Activated CD8-positive, alpha-beta memory T cell treated with anti-CD3 and anti-CD28 coated beads for 48 hours (primary cell): Measurements from ENCODE around the gene GCNT3.
"Not testable (repeated sequence)": the region's sequence is repeated elsewhere in the genome, so short reads cannot be mapped to it uniquely, and the experiment has no call there.

Experiments
- DNase-seq, 3 experiments: peaks; one replicate each; pipeline ENCODE4 v3.0.0-alpha.2; 2020; ENCODE audit warnings: low read depth in 2 of 3, low spot score in 2 of 3

GCNT3 gene

DNA sequence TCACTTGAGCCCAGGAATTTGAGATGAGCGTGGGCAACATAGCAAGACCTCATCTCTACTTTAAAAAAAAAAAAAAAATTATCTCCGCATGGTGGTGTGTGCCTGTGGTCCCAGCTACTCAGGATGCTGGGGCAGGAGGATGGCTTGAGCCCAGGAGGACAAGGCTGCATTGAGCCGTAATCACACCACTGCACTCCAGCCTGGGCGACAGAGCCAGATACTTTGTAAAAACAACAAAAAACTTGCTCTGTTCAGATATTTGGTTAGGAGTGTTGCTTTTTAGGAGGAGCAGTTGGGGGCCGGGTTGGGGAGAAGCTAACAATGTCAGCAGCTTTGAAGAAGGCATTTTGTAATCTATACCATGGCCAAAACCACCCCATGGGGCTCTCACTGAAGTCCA lies 4.1 kb downstream of the GCNT3 start:
- DNase-seq = no peak

GRCh38 chr15:59616379-59616778 lies 4.8 kb downstream of the GCNT3 start:
- no peak for DNase-seq

- no peak for DNase-seq
Observed at GRCh38 chr15:59618406-59618805, 6.8 kb downstream of the GCNT3 start.

- DNase-seq = peak; percentile 10 to 24 (median 11)
Observed at GRCh38 chr15:59622289-59622688, 10.7 kb downstream of the GCNT3 start.

GRCh38 chr15:59632714-59633113 lies 21.1 kb downstream of the GCNT3 start:
- DNase-seq = no peak

DNA sequence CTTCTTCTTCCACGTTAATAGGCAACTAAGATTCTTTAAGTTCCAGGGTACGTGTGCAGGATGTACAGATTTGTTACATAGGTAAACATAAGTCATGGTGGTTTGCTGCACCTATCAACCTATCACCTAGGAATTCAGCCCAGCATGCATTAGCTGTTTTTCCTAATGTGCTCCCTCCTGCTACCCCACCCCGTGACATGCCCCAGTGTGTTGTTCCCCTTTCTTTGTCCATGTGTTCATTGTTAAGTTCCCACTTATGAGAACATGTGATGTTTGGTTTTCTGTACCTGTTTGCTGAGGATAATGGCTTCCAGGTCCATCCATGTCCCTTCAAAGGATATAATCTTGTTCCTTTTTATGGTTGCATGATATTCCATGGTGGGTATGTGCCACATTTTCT lies 24.6 kb downstream of the GCNT3 start:
- DNase-seq = no peak

DNA sequence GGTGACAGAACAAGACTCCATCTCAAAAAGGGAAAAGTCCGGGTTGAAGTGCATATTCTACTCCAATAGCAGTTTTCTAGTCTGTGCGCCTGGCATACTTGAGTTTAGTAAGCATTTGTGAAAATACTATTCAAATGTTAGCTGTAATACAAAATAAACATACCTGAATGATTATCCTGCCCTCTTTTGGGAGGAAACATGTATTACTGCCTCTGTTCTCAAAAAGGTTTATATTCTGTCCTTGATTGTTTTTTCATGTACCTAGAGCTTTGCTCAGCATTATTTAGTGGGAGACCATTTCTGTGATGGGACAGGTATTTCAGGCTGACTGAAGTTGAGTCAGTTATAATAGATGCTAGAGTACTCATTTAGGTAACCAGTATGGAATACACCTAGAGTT lies 25.9 kb downstream of the GCNT3 start:
- DNase-seq = not testable (repeated sequence)

DNA sequence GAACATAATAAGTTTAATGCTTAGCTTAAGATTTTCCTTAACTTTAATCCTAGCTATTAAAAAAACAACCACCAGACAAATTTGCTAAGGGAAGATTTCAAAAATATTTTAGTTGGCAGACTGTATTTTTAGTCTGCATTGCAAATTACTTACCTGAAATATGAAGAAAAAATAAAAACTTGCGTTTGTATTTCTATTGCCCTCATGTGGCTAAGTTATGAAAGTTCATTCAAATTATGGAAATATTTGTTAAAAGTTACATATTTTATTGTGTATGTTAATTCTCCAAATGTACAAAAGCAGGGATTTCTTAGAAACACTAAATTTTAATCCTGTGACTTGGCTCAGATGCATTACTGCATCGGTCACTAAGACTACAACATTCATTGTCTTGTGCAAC lies 30.8 kb downstream of the GCNT3 start:
- no peak for DNase-seq

DNA sequence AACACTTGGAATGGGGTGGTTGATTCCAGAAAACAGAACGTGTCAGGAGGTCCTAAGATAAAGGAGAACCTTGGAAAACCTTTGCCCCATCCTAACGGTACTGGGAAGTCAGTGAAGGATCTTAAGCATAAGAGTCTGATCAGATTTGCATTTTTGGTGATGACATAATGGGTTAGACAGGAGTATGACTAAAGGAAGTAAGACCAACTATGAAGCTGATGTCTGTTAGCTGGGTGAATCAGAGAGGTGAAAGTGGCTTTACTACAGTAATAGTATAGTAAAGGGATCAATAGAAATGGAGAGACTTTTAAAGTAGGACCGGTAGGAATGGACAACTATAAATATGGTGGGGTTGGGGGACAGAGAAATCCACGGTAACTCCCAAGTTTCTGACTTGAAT lies 33.2 kb downstream of the GCNT3 start:
- no peak for DNase-seq

GRCh38 chr15:59645812-59646211 lies 34.2 kb downstream of the GCNT3 start:
- DNase-seq = not testable (repeated sequence)

DNA sequence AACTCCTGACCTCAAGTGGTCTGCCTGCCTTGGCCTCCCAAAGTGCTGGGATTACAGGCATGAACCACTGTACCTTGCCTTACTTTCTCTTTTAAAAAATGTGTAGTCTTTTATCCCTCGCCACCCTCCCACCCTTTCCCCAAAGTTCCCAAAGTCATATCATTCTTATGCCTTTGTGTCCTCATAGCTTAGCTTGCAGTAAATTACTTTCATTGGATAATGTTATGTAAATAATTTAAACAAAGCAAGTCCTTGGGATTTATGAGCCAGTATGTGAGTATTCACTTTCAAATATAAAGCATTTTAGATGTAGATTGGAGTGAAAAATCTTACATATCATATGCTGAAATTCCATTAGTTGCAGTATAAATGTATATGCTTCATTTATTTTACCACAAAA lies 34.7 kb downstream of the GCNT3 start:
- no peak for DNase-seq

GRCh38 chr15:59647085-59647484 lies 35.5 kb downstream of the GCNT3 start:
- no peak for DNase-seq

GRCh38 chr15:59649603-59650002 lies 38.0 kb downstream of the GCNT3 start:
- DNase-seq = no peak

DNA sequence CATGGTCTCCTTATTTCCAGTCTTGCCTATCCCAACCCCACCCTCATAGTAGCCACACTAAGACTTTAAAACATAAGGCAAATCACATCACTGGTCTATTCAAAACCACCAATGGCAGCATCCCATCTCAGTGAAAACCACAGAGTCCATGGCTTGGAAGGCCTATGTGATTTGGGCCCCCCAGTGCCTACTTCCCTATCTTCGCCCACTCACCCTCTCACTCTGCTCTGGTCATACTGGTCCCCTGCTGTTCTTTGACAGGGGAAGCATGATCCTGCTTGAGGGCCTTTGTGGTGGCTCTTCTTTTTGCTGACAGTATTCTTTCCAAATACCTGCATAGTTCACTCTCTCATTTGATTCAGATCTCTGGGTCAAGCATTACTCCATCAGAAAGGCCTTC lies 42.5 kb downstream of the GCNT3 start:
- DNase-seq = no peak

DNA sequence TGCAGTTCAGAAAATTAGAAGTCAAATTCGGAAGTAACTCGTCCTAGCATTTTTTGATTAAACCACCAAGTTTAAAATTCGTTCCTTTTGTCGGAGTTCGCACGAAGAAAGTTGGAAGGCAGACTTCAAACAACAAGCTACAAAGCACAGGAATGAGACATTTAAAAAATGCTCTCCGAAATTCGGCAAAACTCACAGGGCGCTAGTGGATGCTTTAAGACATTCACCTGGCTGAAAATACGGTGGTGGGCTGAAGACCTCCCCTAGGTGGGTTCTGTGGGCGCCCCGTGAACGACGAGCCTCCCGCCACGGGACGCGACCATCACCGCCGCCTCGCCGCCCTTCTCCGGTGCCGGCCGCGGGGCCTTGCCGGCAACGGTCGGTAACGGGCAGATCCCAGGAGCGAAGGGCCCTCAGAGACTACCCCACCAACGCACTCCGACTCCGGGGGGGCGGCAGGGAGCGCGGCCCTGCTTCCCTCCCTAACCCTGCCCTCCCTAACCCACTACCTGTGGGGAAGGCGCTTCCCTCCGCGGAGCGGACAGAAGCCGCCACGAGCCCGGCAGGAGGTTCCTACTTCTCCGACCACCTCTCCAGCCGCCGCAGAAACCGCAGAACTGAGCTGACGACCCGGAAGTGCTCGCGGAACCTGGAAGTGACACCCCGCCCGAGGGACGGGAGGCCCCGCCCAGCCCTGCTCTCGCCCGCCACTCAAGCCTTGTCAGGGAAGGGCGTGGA lies 45.5 kb downstream of the GCNT3 start, which contains the start of gene GTF2A2:
Gene GTF2A2, minus strand, starts transcription at position 619 of the 738 bp plus-strand sequence. CDS start 5,238 bp downstream, outside the sequence.
- peak; percentile 85 to 92 (median 91) for DNase-seq

GRCh38 chr15:59657635-59658125 lies 46.1 kb downstream of the GCNT3 start:
- no peak for DNase-seq

DNA sequence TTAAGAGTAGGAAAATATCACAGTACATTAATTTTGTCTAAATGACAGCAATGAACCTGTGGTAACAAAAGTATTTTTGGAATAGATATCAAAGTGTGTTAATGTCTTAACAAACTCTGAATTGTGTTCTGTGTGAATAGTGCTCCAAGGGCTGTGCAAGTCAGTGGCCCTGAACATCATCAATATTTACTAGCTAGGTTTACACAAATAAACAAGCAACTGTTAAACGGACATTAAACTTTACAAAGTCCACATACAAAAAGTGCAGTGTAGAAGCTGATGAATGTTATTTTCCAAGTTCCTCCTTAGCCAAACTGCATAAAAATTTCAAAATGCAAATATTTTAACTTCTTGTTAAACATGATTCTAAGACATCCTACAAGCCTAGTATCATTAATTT lies 47.8 kb downstream of the GCNT3 start:
- DNase-seq = no peak

DNA sequence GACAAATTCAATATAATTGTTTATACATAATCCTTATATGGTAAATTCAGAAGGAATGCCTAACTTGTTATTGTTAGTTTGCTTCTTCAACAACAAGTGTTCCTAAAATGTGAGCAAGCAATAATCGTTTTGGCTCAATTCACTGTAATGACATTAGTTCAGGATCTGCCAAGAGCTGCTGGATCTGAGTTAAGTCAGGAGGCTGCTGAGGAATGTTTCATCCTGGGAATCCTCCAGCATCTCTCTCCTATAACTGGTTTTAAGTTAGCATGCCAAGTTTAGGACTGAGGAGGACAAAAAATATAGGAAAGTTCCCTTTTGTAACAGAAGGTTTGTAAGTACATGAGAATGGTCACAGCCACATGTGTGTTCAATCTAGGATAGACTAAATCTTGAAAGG lies 50.7 kb downstream of the GCNT3 start:
- no peak for DNase-seq

GRCh38 chr15:59668556-59668955 lies 57.0 kb downstream of the GCNT3 start:
- DNase-seq = no peak
